Measurements from ENCODE around the gene GSTO2.

GSTO2 gene

DNA sequence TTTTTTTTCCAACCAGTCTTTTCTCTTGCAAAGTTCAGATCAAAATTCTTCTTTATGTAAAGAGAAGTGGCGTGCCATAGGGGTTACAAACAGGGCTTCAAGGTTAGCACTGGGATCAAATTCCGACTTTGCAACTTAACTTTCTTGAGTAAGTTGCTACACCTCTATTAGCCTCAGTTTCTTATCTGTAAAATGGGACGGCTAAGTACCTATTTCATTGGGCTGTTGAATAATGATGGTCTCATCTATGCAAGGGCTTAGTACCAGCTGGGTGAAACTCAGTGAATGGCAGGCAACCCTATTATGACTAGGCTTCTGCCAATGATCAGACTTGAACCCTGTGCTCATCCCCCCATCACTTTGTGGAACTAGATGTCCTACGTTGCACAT is 35.4 kb downstream of the GSTO2 start:
- H3K27me3 Mint-ChIP-seq (ENCODE audit: low read depth): peaks cover 8% of the 10 kb centered on the region
- peaks cover 2% of the 10 kb centered on the region for H3K9me3 Mint-ChIP-seq
- no peaks in the 10 kb centered on the region for H3K36me3 Mint-ChIP-seq (ENCODE audit: low read depth)
- TF ChIP-seq, protein P1, sequence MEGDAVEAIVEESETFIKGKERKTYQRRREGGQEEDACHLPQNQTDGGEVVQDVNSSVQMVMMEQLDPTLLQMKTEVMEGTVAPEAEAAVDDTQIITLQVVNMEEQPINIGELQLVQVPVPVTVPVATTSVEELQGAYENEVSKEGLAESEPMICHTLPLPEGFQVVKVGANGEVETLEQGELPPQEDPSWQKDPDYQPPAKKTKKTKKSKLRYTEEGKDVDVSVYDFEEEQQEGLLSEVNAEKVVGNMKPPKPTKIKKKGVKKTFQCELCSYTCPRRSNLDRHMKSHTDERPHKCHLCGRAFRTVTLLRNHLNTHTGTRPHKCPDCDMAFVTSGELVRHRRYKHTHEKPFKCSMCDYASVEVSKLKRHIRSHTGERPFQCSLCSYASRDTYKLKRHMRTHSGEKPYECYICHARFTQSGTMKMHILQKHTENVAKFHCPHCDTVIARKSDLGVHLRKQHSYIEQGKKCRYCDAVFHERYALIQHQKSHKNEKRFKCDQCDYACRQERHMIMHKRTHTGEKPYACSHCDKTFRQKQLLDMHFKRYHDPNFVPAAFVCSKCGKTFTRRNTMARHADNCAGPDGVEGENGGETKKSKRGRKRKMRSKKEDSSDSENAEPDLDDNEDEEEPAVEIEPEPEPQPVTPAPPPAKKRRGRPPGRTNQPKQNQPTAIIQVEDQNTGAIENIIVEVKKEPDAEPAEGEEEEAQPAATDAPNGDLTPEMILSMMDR (IDR thresholded peaks at IDR 0.05; ENCODE audit: unreplicated experiment in 3 of 3): no peak
- H3K27ac Mint-ChIP-seq: no peak overlapping the region
- peaks cover 29% of the 10 kb centered on the region for H3K4me1 Mint-ChIP-seq
- no peak overlapping the region for H3K4me3 Mint-ChIP-seq

DNA sequence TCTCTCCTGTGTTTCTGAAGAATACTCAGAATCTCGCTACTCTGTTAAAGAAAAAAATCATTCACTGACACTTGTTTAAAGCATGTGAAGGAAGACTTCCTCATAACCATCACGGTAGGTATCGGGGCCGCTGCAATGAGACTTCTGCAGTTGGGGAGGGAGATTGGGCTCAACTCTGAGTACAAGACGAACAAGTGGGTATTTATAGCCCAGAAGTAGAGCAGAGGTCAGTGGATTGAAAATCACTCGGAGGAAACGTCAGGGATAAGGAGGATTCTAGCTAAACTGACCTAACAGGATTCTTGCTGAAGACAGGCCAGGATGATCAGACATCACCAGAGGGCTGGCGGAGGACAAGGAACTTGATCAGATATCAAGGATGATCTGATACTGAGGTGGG is 35.9 kb downstream of the GSTO2 start:
- Mint-ChIP-seq H3K4me1 (peaks cover 25% of the 10 kb centered on the region), H3K4me3 (no peak overlapping the region), H3K27me3 (ENCODE audit: low read depth) (peaks cover 8% of the 10 kb centered on the region), H3K9me3 (peaks cover 2% of the 10 kb centered on the region), H3K27ac (no peak overlapping the region), H3K36me3 (ENCODE audit: low read depth) (no peaks in the 10 kb centered on the region)
- TF ChIP-seq, protein P1 (IDR thresholded peaks at IDR 0.05; ENCODE audit: unreplicated experiment in 3 of 3): no peak

DNA sequence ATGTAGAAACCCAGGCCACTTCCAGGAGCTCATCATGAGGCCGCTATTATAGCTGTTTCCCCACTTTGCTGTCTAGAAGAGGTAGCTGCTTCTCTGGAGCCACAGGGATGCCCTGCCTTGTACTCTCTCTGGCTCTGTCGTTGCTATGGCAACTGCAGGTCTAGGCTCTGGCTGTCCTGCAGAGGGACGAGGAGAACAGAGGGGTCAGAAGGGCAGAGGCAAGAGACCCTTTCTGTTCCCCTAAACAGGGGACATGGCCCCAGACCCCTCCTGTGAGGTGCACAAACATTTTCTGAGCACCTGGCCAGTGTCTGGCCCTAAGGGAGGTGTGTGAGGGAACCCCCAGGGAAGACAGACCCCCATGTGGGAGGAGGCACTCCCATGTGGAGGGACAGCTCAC is 37.9 kb downstream of the GSTO2 start:
- Mint-ChIP-seq H3K27me3 (ENCODE audit: low read depth) (peaks cover 4% of the 10 kb centered on the region), H3K4me1 (peaks cover 11% of the 10 kb centered on the region), H3K27ac (no peak overlapping the region), H3K4me3 (no peak overlapping the region), H3K9me3 (peaks cover 2% of the 10 kb centered on the region), H3K36me3 (ENCODE audit: low read depth) (peaks cover 7% of the 10 kb centered on the region)
- TF ChIP-seq, protein P1 (IDR thresholded peaks at IDR 0.05; ENCODE audit: unreplicated experiment in 3 of 3): no peak

DNA sequence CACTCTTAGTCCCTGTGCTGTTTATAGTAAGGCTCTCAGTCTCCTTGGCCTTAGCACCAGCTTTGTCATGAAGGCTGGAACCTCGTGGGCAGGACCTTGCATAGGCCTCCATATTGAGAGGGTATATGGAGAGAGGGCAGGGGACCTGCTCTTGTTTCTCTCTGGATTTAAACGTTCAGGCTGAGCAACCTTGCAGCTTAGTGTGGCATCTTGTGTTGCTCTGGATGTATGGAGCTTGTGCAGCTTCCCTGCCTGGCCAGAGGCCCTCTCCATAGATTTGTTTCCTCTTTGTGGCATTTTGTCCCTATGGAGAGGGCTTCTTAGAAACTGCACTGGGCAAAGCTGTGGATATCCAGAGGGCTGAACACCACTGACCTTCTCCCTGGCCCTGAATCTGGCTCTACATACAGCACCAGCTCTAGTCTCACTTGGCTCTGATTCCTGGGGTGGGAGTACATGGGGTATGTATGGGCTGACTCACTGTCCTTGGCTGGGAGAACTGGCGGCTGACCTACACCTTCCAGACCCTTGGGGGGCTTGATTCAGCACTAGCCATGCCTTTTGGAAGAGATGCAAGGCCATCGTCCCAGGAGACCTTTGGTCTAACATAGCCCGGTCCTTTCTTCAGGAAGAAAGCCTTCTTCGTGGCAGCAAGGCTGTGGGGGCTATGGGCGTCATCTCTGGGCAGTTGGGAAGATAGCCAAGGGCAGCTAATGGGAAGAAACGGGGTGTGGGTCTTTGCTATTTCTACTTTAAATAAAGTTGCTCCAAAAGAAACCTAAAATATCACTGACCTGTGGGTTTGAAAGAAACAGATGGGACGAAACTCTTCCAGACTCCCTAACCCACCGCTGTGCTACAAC is 38.8 kb downstream of the GSTO2 start:
- H3K4me3 Mint-ChIP-seq: no peak overlapping the region
- H3K9me3 Mint-ChIP-seq: peaks cover 2% of the 10 kb centered on the region
- peaks cover 19% of the 10 kb centered on the region for H3K4me1 Mint-ChIP-seq
- TF ChIP-seq, protein P1 (IDR thresholded peaks at IDR 0.05; ENCODE audit: unreplicated experiment in 3 of 3): no peak
- H3K27ac Mint-ChIP-seq: no peak overlapping the region
- H3K27me3 Mint-ChIP-seq (ENCODE audit: low read depth): peaks cover 4% of the 10 kb centered on the region
- peaks cover 14% of the 10 kb centered on the region for H3K36me3 Mint-ChIP-seq (ENCODE audit: low read depth)

DNA sequence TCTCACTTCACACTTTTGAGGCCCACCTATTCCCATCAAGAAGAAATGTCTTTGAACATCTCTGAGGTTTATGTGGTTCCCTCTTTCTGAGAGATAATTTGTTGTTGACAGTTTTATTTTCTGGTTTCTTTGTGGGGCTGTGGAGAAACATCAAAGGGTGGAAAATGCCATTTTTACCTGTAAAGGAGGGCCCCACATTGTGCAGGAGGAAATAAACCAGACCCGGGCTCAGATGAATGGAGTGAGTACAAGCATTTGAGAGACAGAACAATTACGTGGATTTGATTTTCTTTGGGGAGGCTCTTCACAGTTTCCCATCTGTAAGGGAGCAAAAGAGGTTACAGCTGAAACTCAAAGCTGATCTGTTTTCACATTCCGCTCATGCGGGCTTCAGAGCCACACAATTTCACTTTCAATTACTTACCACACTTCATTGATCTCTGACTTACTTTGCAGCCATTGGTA is 39.5 kb downstream of the GSTO2 start:
- Mint-ChIP-seq H3K27me3 (ENCODE audit: low read depth) (peaks cover 4% of the 10 kb centered on the region), H3K4me3 (no peak overlapping the region), H3K4me1 (peaks cover 19% of the 10 kb centered on the region), H3K36me3 (ENCODE audit: low read depth) (peaks cover 21% of the 10 kb centered on the region), H3K9me3 (peaks cover 2% of the 10 kb centered on the region), H3K27ac (no peak overlapping the region)
- TF ChIP-seq, protein P1 (IDR thresholded peaks at IDR 0.05; ENCODE audit: unreplicated experiment in 3 of 3): no peak
